ENCODE results near the gene PZP.

Gene PZP

GRCh38 chr12:9211687-9212086 lies 3.5 kb upstream of the PZP start:
- Histone ChIP-seq H2AK5ac (ENCODE audit: low read depth, low read length) (no peak overlapping the region), H2BK12ac (ENCODE audit: low read length) (no peak overlapping the region), H2BK15ac (ENCODE audit: low read length) (no peak overlapping the region), H3K27me3 (ENCODE audit: control insufficient read depth in 3 of 3, insufficient read depth in 3 of 3, low read depth in 1 of 3, low read length in 3 of 3) (no peaks in the 10 kb centered on the region), H4K8ac (ENCODE audit: low read depth, low read length) (no peak overlapping the region), H3K9ac (ENCODE audit: low read depth, low read length, poor library complexity) (no peak overlapping the region), H3K18ac (ENCODE audit: low read length) (no peak overlapping the region), H2AFZ (ENCODE audit: low read length) (no peak overlapping the region), H3K4me3 (ENCODE audit: low read length in 2 of 2) (no peak overlapping the region), H2BK5ac (ENCODE audit: low read length) (no peak overlapping the region), H2BK120ac (ENCODE audit: low read depth, low read length) (no peak overlapping the region), H3K23ac (ENCODE audit: low read depth, low read length, poor library complexity) (no peak overlapping the region), H4K91ac (ENCODE audit: low read depth, low read length, poor library complexity) (no peak overlapping the region), H3K4me1 (ENCODE audit: control insufficient read depth in 2 of 2, insufficient read depth in 1 of 2, low read depth in 1 of 2, low read length in 2 of 2) (no peaks in the 10 kb centered on the region), H3K27ac (replicated peaks; ENCODE audit: low read length) (no peak overlapping the region), H3K4me2 (ENCODE audit: insufficient read depth, low read length, poor library complexity, severe bottlenecking) (no peak overlapping the region), H3K14ac (ENCODE audit: low read length) (no peak overlapping the region), H3K9me3 (replicated peaks in 1 of 2; ENCODE audit: control insufficient read depth in 2 of 2, insufficient read depth in 1 of 2, low read depth in 1 of 2, low read length in 2 of 2) (peaks cover 0 to 17% of the 10 kb centered on the region in 2 donors), H3K79me1 (ENCODE audit: low read depth, low read length) (no peaks in the 10 kb centered on the region), H3K4ac (ENCODE audit: low read length) (no peak overlapping the region), H3K36me3 (replicated peaks in 1 of 2; ENCODE audit: control insufficient read depth in 2 of 2, insufficient read depth in 2 of 2, low read length in 2 of 2) (no peaks in the 10 kb centered on the region)
- no CpG with 5 or more reads among the region's 1 CpG for WGBS, 2 donors (ENCODE audit: extremely low coverage in 2 of 2, insufficient read length in 2 of 2, insufficient replicate concordance in 1 of 2)
- no peak for DNase-seq (ENCODE audit: low spot score)

- Histone ChIP-seq H3K23ac (ENCODE audit: low read depth, low read length, poor library complexity) (no peak overlapping the region), H2AFZ (ENCODE audit: low read length) (no peak overlapping the region), H2BK15ac (ENCODE audit: low read length) (no peak overlapping the region), H3K79me1 (ENCODE audit: low read depth, low read length) (no peaks in the 10 kb centered on the region), H2BK5ac (ENCODE audit: low read length) (no peak overlapping the region), H3K27ac (replicated peaks; ENCODE audit: low read length) (no peak overlapping the region), H3K14ac (ENCODE audit: low read length) (no peak overlapping the region), H2AK5ac (ENCODE audit: low read depth, low read length) (no peak overlapping the region), H4K8ac (ENCODE audit: low read depth, low read length) (no peak overlapping the region), H2BK120ac (ENCODE audit: low read depth, low read length) (no peak overlapping the region), H3K4ac (ENCODE audit: low read length) (no peak overlapping the region), H3K27me3 (ENCODE audit: control insufficient read depth in 3 of 3, insufficient read depth in 3 of 3, low read depth in 1 of 3, low read length in 3 of 3) (no peaks in the 10 kb centered on the region), H3K9me3 (replicated peaks in 1 of 2; ENCODE audit: control insufficient read depth in 2 of 2, insufficient read depth in 1 of 2, low read depth in 1 of 2, low read length in 2 of 2) (no peaks in the 10 kb centered on the region), H2BK12ac (ENCODE audit: low read length) (no peak overlapping the region), H3K18ac (ENCODE audit: low read length) (no peak overlapping the region), H3K9ac (ENCODE audit: low read depth, low read length, poor library complexity) (no peak overlapping the region), H3K4me3 (ENCODE audit: low read length in 2 of 2) (no peak overlapping the region), H3K4me2 (ENCODE audit: insufficient read depth, low read length, poor library complexity, severe bottlenecking) (no peak overlapping the region), H3K36me3 (replicated peaks in 1 of 2; ENCODE audit: control insufficient read depth in 2 of 2, insufficient read depth in 2 of 2, low read length in 2 of 2) (no peaks in the 10 kb centered on the region), H3K4me1 (ENCODE audit: control insufficient read depth in 2 of 2, insufficient read depth in 1 of 2, low read depth in 1 of 2, low read length in 2 of 2) (no peaks in the 10 kb centered on the region), H4K91ac (ENCODE audit: low read depth, low read length, poor library complexity) (no peak overlapping the region)
- no peak for DNase-seq (ENCODE audit: low spot score)
- WGBS, 2 donors (ENCODE audit: extremely low coverage in 2 of 2, insufficient read length in 2 of 2, insufficient replicate concordance in 1 of 2) = no CpG with 5 or more reads among the region's 3 CpGs
These were observed 3.8 kb downstream of the PZP start for GRCh38 chr12:9204380-9204779.

- Histone ChIP-seq H3K27me3 (ENCODE audit: control insufficient read depth in 3 of 3, insufficient read depth in 3 of 3, low read depth in 1 of 3, low read length in 3 of 3) (no peaks in the 10 kb centered on the region), H3K23ac (ENCODE audit: low read depth, low read length, poor library complexity) (no peak overlapping the region), H2BK5ac (ENCODE audit: low read length) (no peak overlapping the region), H4K91ac (ENCODE audit: low read depth, low read length, poor library complexity) (no peak overlapping the region), H3K4me3 (ENCODE audit: low read length in 2 of 2) (no peak overlapping the region), H2BK12ac (ENCODE audit: low read length) (no peak overlapping the region), H4K8ac (ENCODE audit: low read depth, low read length) (no peak overlapping the region), H2AK5ac (ENCODE audit: low read depth, low read length) (no peak overlapping the region), H2AFZ (ENCODE audit: low read length) (no peak overlapping the region), H3K27ac (replicated peaks; ENCODE audit: low read length) (no peak overlapping the region), H2BK15ac (ENCODE audit: low read length) (no peak overlapping the region), H3K4me1 (ENCODE audit: control insufficient read depth in 2 of 2, insufficient read depth in 1 of 2, low read depth in 1 of 2, low read length in 2 of 2) (no peaks in the 10 kb centered on the region), H3K4ac (ENCODE audit: low read length) (no peak overlapping the region), H3K14ac (ENCODE audit: low read length) (no peak overlapping the region), H3K79me1 (ENCODE audit: low read depth, low read length) (no peaks in the 10 kb centered on the region), H3K9me3 (replicated peaks in 1 of 2; ENCODE audit: control insufficient read depth in 2 of 2, insufficient read depth in 1 of 2, low read depth in 1 of 2, low read length in 2 of 2) (no peaks in the 10 kb centered on the region), H3K36me3 (replicated peaks in 1 of 2; ENCODE audit: control insufficient read depth in 2 of 2, insufficient read depth in 2 of 2, low read length in 2 of 2) (no peaks in the 10 kb centered on the region), H3K4me2 (ENCODE audit: insufficient read depth, low read length, poor library complexity, severe bottlenecking) (no peak overlapping the region), H2BK120ac (ENCODE audit: low read depth, low read length) (no peak overlapping the region), H3K9ac (ENCODE audit: low read depth, low read length, poor library complexity) (no peak overlapping the region), H3K18ac (ENCODE audit: low read length) (no peak overlapping the region)
- DNase-seq (ENCODE audit: low spot score) = no peak
These were observed 10.2 kb downstream of the PZP start for GRCh38 chr12:9198012-9198411.

- Histone ChIP-seq H2AK5ac (ENCODE audit: low read depth, low read length) (no peak overlapping the region), H3K4ac (ENCODE audit: low read length) (no peak overlapping the region), H3K4me1 (ENCODE audit: control insufficient read depth in 2 of 2, insufficient read depth in 1 of 2, low read depth in 1 of 2, low read length in 2 of 2) (no peaks in the 10 kb centered on the region), H2AFZ (ENCODE audit: low read length) (no peak overlapping the region), H3K27me3 (ENCODE audit: control insufficient read depth in 3 of 3, insufficient read depth in 3 of 3, low read depth in 1 of 3, low read length in 3 of 3) (no peaks in the 10 kb centered on the region), H3K79me1 (ENCODE audit: low read depth, low read length) (no peaks in the 10 kb centered on the region), H3K18ac (ENCODE audit: low read length) (no peak overlapping the region), H2BK120ac (ENCODE audit: low read depth, low read length) (no peak overlapping the region), H3K27ac (replicated peaks; ENCODE audit: low read length) (no peak overlapping the region), H2BK5ac (ENCODE audit: low read length) (no peak overlapping the region), H3K36me3 (replicated peaks in 1 of 2; ENCODE audit: control insufficient read depth in 2 of 2, insufficient read depth in 2 of 2, low read length in 2 of 2) (no peaks in the 10 kb centered on the region), H2BK15ac (ENCODE audit: low read length) (no peak overlapping the region), H4K91ac (ENCODE audit: low read depth, low read length, poor library complexity) (no peak overlapping the region), H3K9ac (ENCODE audit: low read depth, low read length, poor library complexity) (no peak overlapping the region), H2BK12ac (ENCODE audit: low read length) (no peak overlapping the region), H3K9me3 (replicated peaks in 1 of 2; ENCODE audit: control insufficient read depth in 2 of 2, insufficient read depth in 1 of 2, low read depth in 1 of 2, low read length in 2 of 2) (peaks cover 0 to 14% of the 10 kb centered on the region in 2 donors), H4K8ac (ENCODE audit: low read depth, low read length) (no peak overlapping the region), H3K23ac (ENCODE audit: low read depth, low read length, poor library complexity) (peak overlapping the region; percentile 11), H3K4me3 (ENCODE audit: low read length in 2 of 2) (peak overlapping the region in 1 of 2 donors; percentile 13), H3K14ac (ENCODE audit: low read length) (no peak overlapping the region), H3K4me2 (ENCODE audit: insufficient read depth, low read length, poor library complexity, severe bottlenecking) (no peak overlapping the region)
- no peak for DNase-seq (ENCODE audit: low spot score)
- no CpG with 5 or more reads among the region's 3 CpGs for WGBS, 2 donors (ENCODE audit: extremely low coverage in 2 of 2, insufficient read length in 2 of 2, insufficient replicate concordance in 1 of 2)
These were observed 23.9 kb downstream of the PZP start for GRCh38 chr12:9184276-9184675.

All from neuronal stem cell (in vitro differentiated cells).